CD4-positive, alpha-beta T cell treated with Interleukin-6 for 4 hours (primary cell): ENCODE results near the gene LINC01488.

Experiments
- DNase-seq: peaks from one replicate; pipeline ENCODE4 v3.0.0-alpha.2; 2020; ENCODE audit warnings: mixed read lengths

LINC01488 gene

GRCh38 chr11:69513196-69513595 is 31.7 kb downstream of the LINC01488 start:
- DNase-seq: no peak

- DNase-seq: no peak
Measured at GRCh38 chr11:69513663-69514224, 32.3 kb downstream of the LINC01488 start.

GRCh38 chr11:69514771-69515170 is 33.3 kb downstream of the LINC01488 start:
- no peak for DNase-seq

GRCh38 chr11:69515271-69516245 is 34.1 kb downstream of the LINC01488 start:
- no peak for DNase-seq

- no peak for DNase-seq
Measured at GRCh38 chr11:69516526-69516925, 35.1 kb downstream of the LINC01488 start.

GRCh38 chr11:69518081-69518950 is 36.9 kb downstream of the LINC01488 start:
- DNase-seq: no peak

- no peak for DNase-seq
Measured at GRCh38 chr11:69520186-69520916, 38.9 kb downstream of the LINC01488 start.

GRCh38 chr11:69521457-69521856 is 40.0 kb downstream of the LINC01488 start:
- no peak for DNase-seq

GRCh38 chr11:69523453-69523852 is 42.0 kb downstream of the LINC01488 start:
- DNase-seq: no peak

GRCh38 chr11:69524291-69524882 is 42.9 kb downstream of the LINC01488 start:
- DNase-seq: no peak

GRCh38 chr11:69524991-69525411 is 43.5 kb downstream of the LINC01488 start:
- no peak for DNase-seq

- DNase-seq: no peak
Measured at GRCh38 chr11:69525516-69526452, 44.3 kb downstream of the LINC01488 start.

- no peak for DNase-seq
Measured at GRCh38 chr11:69526453-69526810, 45.0 kb downstream of the LINC01488 start.

GRCh38 chr11:69529001-69529400 is 47.5 kb downstream of the LINC01488 start:
- DNase-seq: no peak

- no peak for DNase-seq
Measured at GRCh38 chr11:69530278-69531070, 49.0 kb downstream of the LINC01488 start.

GRCh38 chr11:69531071-69531716 is 49.7 kb downstream of the LINC01488 start:
- DNase-seq: no peak

- no peak for DNase-seq
Measured at GRCh38 chr11:69531717-69532088, 50.2 kb downstream of the LINC01488 start.

GRCh38 chr11:69533296-69534165 is 52.1 kb downstream of the LINC01488 start:
- no peak for DNase-seq

- DNase-seq: no peak
Measured at GRCh38 chr11:69534166-69534530, 52.7 kb downstream of the LINC01488 start.
